T-helper 17 cell (primary cell): ENCODE data around the gene GALNTL6. TPM values are rescaled to one million over a fixed set of nuclear protein-coding genes. Genes with fewer than 3 reads are reported as not detected.

ENCODE experiments used
- ATAC-seq: fragments of 150-1000 bp; cut with Tn5 transposase; 2 replicates; pipeline ENCODE4 v1.10.0; 2021; ENCODE audit warnings: mild to moderate bottlenecking, moderate library complexity
- DNase-seq, 3 donors: peaks; one replicate each; pipeline versions ENCODE4 v3.0.0 to v3.0.0-alpha.2; 2020 to 2021
- H3K9me3 ChIP-seq: one replicate; pipeline ENCODE4 v1.7.0; 2013; ENCODE audit warnings: low read length, mild to moderate bottlenecking; ENCODE audit not compliant: control insufficient read depth, poor library complexity, severe bottlenecking
- H3K27ac Mint-ChIP-seq: one replicate; pipeline ENCODE4 v1.8.0; 2022; ENCODE audit warnings: mild to moderate bottlenecking, moderate library complexity, mixed read lengths
- H3K27me3 Mint-ChIP-seq: one replicate; pipeline ENCODE4 v1.8.0; 2022; ENCODE audit warnings: mixed read lengths
- H3K36me3 Mint-ChIP-seq: one replicate; pipeline ENCODE4 v1.8.0; 2022; ENCODE audit warnings: low read depth, mixed read lengths
- H3K4me1 Mint-ChIP-seq: one replicate; pipeline ENCODE4 v1.8.0; 2022; ENCODE audit warnings: mild to moderate bottlenecking, mixed read lengths
- H3K4me3 Mint-ChIP-seq: one replicate; pipeline ENCODE4 v1.8.0; 2022; ENCODE audit warnings: mild to moderate bottlenecking, moderate library complexity, mixed read lengths
- total RNA-seq, 4 donors: library from RNA in 2 of 4; stranded (reverse) in 2 of 4; gene quantifications; one replicate each; pipeline ENCODE4 v1.2.3 and lab custom pipeline; 2022 to 2026

GALNTL6 gene
- total RNA-seq, 2 donors from 2014 or later: not detected

- no peaks in the 10 kb centered on the region for H3K36me3 Mint-ChIP-seq
- H3K27me3 Mint-ChIP-seq: no peaks in the 10 kb centered on the region
- no peak overlapping the region for H3K27ac Mint-ChIP-seq
- DNase-seq (no peak), ATAC-seq (no peak)
- H3K4me3 Mint-ChIP-seq: no peak overlapping the region
- no peaks in the 10 kb centered on the region for H3K9me3 ChIP-seq
- no peaks in the 10 kb centered on the region for H3K4me1 Mint-ChIP-seq
Measured at GRCh38 chr4:172680691-172681090, 867.5 kb downstream of the GALNTL6 start.

GRCh38 chr4:172683021-172683420 lies 869.8 kb downstream of the GALNTL6 start:
- DNase-seq (no peak), ATAC-seq (no peak)
- Mint-ChIP-seq H3K4me3 (no peak overlapping the region), H3K4me1 (no peaks in the 10 kb centered on the region), H3K27me3 (no peaks in the 10 kb centered on the region), H3K36me3 (no peaks in the 10 kb centered on the region), H3K27ac (no peak overlapping the region)
- no peaks in the 10 kb centered on the region for H3K9me3 ChIP-seq

GRCh38 chr4:172686021-172686420 lies 872.8 kb downstream of the GALNTL6 start:
- H3K27me3 Mint-ChIP-seq: no peaks in the 10 kb centered on the region
- H3K4me1 Mint-ChIP-seq: no peaks in the 10 kb centered on the region
- H3K9me3 ChIP-seq: no peaks in the 10 kb centered on the region
- H3K27ac Mint-ChIP-seq: no peak overlapping the region
- no peak overlapping the region for H3K4me3 Mint-ChIP-seq
- ATAC-seq: no peak
- H3K36me3 Mint-ChIP-seq: no peaks in the 10 kb centered on the region
- DNase-seq: no peak

- Mint-ChIP-seq H3K27ac (no peak overlapping the region), H3K4me3 (no peak overlapping the region), H3K36me3 (no peaks in the 10 kb centered on the region), H3K27me3 (no peaks in the 10 kb centered on the region), H3K4me1 (no peaks in the 10 kb centered on the region)
- DNase-seq (no peak), ATAC-seq (no peak)
- no peaks in the 10 kb centered on the region for H3K9me3 ChIP-seq
Measured at GRCh38 chr4:172688534-172688933, 875.3 kb downstream of the GALNTL6 start.

DNA sequence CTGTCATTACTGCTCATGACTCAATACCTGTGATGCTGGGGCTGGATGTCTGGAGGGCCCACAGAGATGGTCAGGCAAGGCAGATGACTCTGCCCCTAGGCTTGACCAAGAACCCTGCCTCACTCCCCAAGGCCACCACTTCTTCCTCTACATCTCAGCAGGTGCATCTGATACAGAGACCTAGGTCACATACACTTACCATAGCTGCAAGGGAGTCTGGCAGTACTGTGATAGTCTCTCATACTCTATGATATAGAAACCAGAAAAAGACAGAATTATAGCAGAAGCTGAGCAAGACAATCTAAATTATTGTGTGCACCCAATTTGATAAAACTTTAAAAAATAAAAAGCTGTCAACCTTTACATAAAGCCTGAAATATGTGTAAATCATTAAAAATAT lies 878.3 kb downstream of the GALNTL6 start:
- no peak overlapping the region for H3K27ac Mint-ChIP-seq
- no peaks in the 10 kb centered on the region for H3K27me3 Mint-ChIP-seq
- H3K9me3 ChIP-seq: peaks cover 3% of the 10 kb centered on the region
- ATAC-seq (no peak), DNase-seq (no peak)
- no peaks in the 10 kb centered on the region for H3K4me1 Mint-ChIP-seq
- no peaks in the 10 kb centered on the region for H3K36me3 Mint-ChIP-seq
- no peak overlapping the region for H3K4me3 Mint-ChIP-seq

DNA sequence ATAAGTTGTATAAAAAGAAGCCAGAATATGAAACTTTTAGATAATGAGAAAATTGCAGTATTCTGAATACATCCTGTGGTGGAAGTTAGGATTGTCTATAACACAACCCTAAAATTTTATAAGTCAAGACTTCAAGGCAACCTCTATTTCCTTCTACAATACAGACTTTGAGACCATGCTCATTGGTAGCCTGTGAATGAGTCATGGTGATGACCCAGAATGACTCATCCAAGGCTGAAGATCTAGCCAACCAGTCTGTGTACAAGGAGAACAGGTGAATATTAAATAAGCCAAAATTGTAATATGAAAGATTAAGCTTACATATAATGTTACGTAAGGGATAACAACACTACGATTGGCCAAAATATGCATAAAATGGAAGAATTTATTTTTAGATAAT lies 879.5 kb downstream of the GALNTL6 start:
- ATAC-seq (no peak), DNase-seq (no peak)
- Mint-ChIP-seq H3K4me1 (no peaks in the 10 kb centered on the region), H3K27me3 (no peaks in the 10 kb centered on the region), H3K36me3 (no peaks in the 10 kb centered on the region), H3K4me3 (no peak overlapping the region), H3K27ac (no peak overlapping the region)
- peaks cover 3% of the 10 kb centered on the region for H3K9me3 ChIP-seq

DNA sequence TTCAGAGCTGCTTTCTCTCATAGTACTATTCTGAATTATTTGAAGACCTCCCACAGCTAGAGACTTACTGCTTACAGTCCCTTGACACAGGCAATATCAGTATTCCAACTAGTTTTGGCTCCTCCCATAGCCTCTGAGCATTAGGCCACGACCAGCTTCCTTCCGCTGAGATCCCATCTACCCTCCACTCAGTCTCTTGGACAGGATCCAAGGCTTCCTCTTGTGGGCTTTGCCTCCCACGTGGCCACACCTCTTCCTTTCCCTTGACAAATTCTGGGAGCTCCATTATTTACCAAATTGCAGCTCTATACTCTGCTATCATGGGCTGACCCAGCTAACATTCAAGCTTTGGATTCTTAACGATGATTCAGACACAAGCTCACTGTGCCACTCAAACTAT lies 885.1 kb downstream of the GALNTL6 start:
- Mint-ChIP-seq H3K36me3 (no peaks in the 10 kb centered on the region), H3K27ac (no peak overlapping the region), H3K27me3 (no peaks in the 10 kb centered on the region), H3K4me3 (no peak overlapping the region), H3K4me1 (no peaks in the 10 kb centered on the region)
- peaks cover 3% of the 10 kb centered on the region for H3K9me3 ChIP-seq
- ATAC-seq: no peak
- no peak for DNase-seq

- no peak overlapping the region for H3K27ac Mint-ChIP-seq
- H3K4me1 Mint-ChIP-seq: no peaks in the 10 kb centered on the region
- H3K4me3 Mint-ChIP-seq: no peak overlapping the region
- ATAC-seq (no peak), DNase-seq (no peak)
- no peaks in the 10 kb centered on the region for H3K36me3 Mint-ChIP-seq
- H3K27me3 Mint-ChIP-seq: no peaks in the 10 kb centered on the region
- peaks cover 6% of the 10 kb centered on the region for H3K9me3 ChIP-seq
Measured at GRCh38 chr4:172705565-172705964, 892.4 kb downstream of the GALNTL6 start.

- Mint-ChIP-seq H3K27ac (no peak overlapping the region), H3K4me3 (no peak overlapping the region), H3K36me3 (no peaks in the 10 kb centered on the region), H3K4me1 (no peaks in the 10 kb centered on the region), H3K27me3 (no peaks in the 10 kb centered on the region)
- peaks cover 6% of the 10 kb centered on the region for H3K9me3 ChIP-seq
- no peak for ATAC-seq
- no peak for DNase-seq
Measured at GRCh38 chr4:172706000-172706399, 892.8 kb downstream of the GALNTL6 start.

- H3K4me1 Mint-ChIP-seq: no peaks in the 10 kb centered on the region
- H3K4me3 Mint-ChIP-seq: no peak overlapping the region
- H3K27ac Mint-ChIP-seq: no peak overlapping the region
- peaks cover 6% of the 10 kb centered on the region for H3K9me3 ChIP-seq
- DNase-seq (no peak), ATAC-seq (no peak)
- no peaks in the 10 kb centered on the region for H3K36me3 Mint-ChIP-seq
- H3K27me3 Mint-ChIP-seq: no peaks in the 10 kb centered on the region
Measured at GRCh38 chr4:172707622-172708021, 894.4 kb downstream of the GALNTL6 start.

GRCh38 chr4:172708184-172708583 lies 895.0 kb downstream of the GALNTL6 start:
- no peaks in the 10 kb centered on the region for H3K27me3 Mint-ChIP-seq
- H3K4me3 Mint-ChIP-seq: no peak overlapping the region
- no peak for DNase-seq
- H3K9me3 ChIP-seq: peaks cover 6% of the 10 kb centered on the region
- H3K36me3 Mint-ChIP-seq: no peaks in the 10 kb centered on the region
- H3K27ac Mint-ChIP-seq: no peak overlapping the region
- ATAC-seq: no peak
- H3K4me1 Mint-ChIP-seq: no peaks in the 10 kb centered on the region

GRCh38 chr4:172709376-172709775 lies 896.2 kb downstream of the GALNTL6 start:
- no peak overlapping the region for H3K27ac Mint-ChIP-seq
- no peak for DNase-seq
- H3K27me3 Mint-ChIP-seq: no peaks in the 10 kb centered on the region
- H3K4me1 Mint-ChIP-seq: no peaks in the 10 kb centered on the region
- ATAC-seq: no peak
- no peak overlapping the region for H3K4me3 Mint-ChIP-seq
- peaks cover 6% of the 10 kb centered on the region for H3K9me3 ChIP-seq
- H3K36me3 Mint-ChIP-seq: no peaks in the 10 kb centered on the region

DNA sequence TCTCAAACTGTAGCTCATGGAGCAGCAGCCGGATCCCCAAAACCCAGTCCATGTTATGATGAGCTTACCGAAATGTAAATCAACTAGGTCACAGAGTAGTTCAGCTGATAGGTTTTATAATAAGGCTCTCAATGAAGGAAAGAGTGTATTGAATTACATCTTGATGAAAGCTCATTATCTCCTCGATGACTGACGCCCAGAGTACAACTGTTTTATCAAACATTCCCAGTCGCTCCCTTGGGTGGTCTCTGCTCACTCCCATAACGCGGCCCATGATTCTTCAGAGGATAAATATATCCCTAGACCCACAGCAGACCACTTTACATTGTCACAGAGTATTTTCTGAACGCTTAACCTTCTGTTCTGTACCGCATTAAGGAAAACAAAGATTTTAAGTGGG lies 903.1 kb downstream of the GALNTL6 start:
- ATAC-seq: no peak
- H3K4me3 Mint-ChIP-seq: no peak overlapping the region
- no peaks in the 10 kb centered on the region for H3K9me3 ChIP-seq

GRCh38 chr4:172721659-172722058 lies 908.5 kb downstream of the GALNTL6 start:
- DNase-seq: no peak
- ATAC-seq: no peak
- Mint-ChIP-seq H3K27ac (no peak overlapping the region), H3K4me3 (no peak overlapping the region), H3K27me3 (no peaks in the 10 kb centered on the region), H3K4me1 (no peaks in the 10 kb centered on the region), H3K36me3 (no peaks in the 10 kb centered on the region)
- H3K9me3 ChIP-seq: no peaks in the 10 kb centered on the region

More for the DNA sequence above, 903.1 kb downstream of the GALNTL6 start:
- DNase-seq: no peak
- H3K4me1 Mint-ChIP-seq: no peaks in the 10 kb centered on the region
- H3K36me3 Mint-ChIP-seq: no peaks in the 10 kb centered on the region
- no peaks in the 10 kb centered on the region for H3K27me3 Mint-ChIP-seq
- no peak overlapping the region for H3K27ac Mint-ChIP-seq

- no peak overlapping the region for H3K4me3 Mint-ChIP-seq
- no peaks in the 10 kb centered on the region for H3K27me3 Mint-ChIP-seq
- no peak overlapping the region for H3K27ac Mint-ChIP-seq
- no peaks in the 10 kb centered on the region for H3K9me3 ChIP-seq
- ATAC-seq: no peak
- H3K36me3 Mint-ChIP-seq: no peaks in the 10 kb centered on the region
- no peak for DNase-seq
- H3K4me1 Mint-ChIP-seq: no peaks in the 10 kb centered on the region
Measured at GRCh38 chr4:172725581-172725980, 912.4 kb downstream of the GALNTL6 start.
